Renal cortex interstitium (tissue), 15 donors: ENCODE results near the gene NSUN5. TPM values are rescaled to one million over a fixed set of nuclear protein-coding genes. Genes with fewer than 3 reads are reported as not detected.

ENCODE experiments used
- DNase-seq, 11 donors: peaks; one replicate each; pipeline ENCODE4 v3.0.0-alpha.2; 2013; ENCODE audit warnings: low read depth in 9 of 11, low spot score in 4 of 11; ENCODE audit errors: extremely low read depth in 1 of 11
- long read RNA-seq, 16 experiments: transcript quantifications; one replicate each; lab custom pipeline, GENCODE V29; 2026
- polyA plus RNA-seq, 3 donors: library from polyadenylated mRNA; unstranded; fragments of 120-200 nt; gene quantifications; one replicate each; pipeline ENCODE4 v1.2.1, GENCODE V29; 2013; ENCODE audit not compliant: insufficient read length in 3 of 3

The NSUN5 gene
- 10 to 100 TPM; 14.4 to 19.0 (median 18.6) TPM for polyA plus RNA-seq
- long read RNA-seq, donor 1, transcript NSUN5-204 (10 exons, 1,663 nt), result major isoform, 7 of 7 reads
- long read RNA-seq, donor 1, partial matches to known transcripts, result 0 of 7 reads
- long read RNA-seq, donor 1, other reads (novel, unspliced or antisense), result 0 of 7 reads
- long read RNA-seq, donor 2, partial matches to known transcripts, result 0 of 4 reads
- long read RNA-seq, donor 2, other reads (novel, unspliced or antisense), result 0 of 4 reads
- long read RNA-seq, donor 3, transcript NSUN5-204 (10 exons, 1,663 nt), result major isoform, 6 of 8 reads
- long read RNA-seq, donor 3, partial matches to known transcripts, result 0 of 8 reads
- long read RNA-seq, donor 3, other reads (novel, unspliced or antisense), result 0 of 8 reads
- long read RNA-seq, donor 4, partial matches to known transcripts, result 0 of 6 reads
- long read RNA-seq, donor 4, other reads (novel, unspliced or antisense), result 0 of 6 reads
- long read RNA-seq, donor 5, result 0 reads
- long read RNA-seq, donor 6, partial matches to known transcripts, result 0 of 4 reads
- long read RNA-seq, donor 6, other reads (novel, unspliced or antisense), result 0 of 4 reads
- long read RNA-seq, donor 7, partial matches to known transcripts, result 0 of 3 reads
- long read RNA-seq, donor 7, other reads (novel, unspliced or antisense), result 0 of 3 reads
- long read RNA-seq, donor 8, result 0 reads
- long read RNA-seq, donor 9, transcript NSUN5-204 (10 exons, 1,663 nt), result major isoform, 8 of 9 reads
- long read RNA-seq, donor 9, partial matches to known transcripts, result 0 of 9 reads
- long read RNA-seq, donor 9, other reads (novel, unspliced or antisense), result 0 of 9 reads
- long read RNA-seq, donor 10, partial matches to known transcripts, result 0 of 5 reads
- long read RNA-seq, donor 10, other reads (novel, unspliced or antisense), result 0 of 5 reads
- long read RNA-seq, donor 11, partial matches to known transcripts, result 0 of 4 reads
- long read RNA-seq, donor 11, other reads (novel, unspliced or antisense), result 0 of 4 reads
- long read RNA-seq, donor 12, transcript NSUN5-204 (10 exons, 1,663 nt), result major isoform, 6 of 7 reads
- long read RNA-seq, donor 12, partial matches to known transcripts, result 0 of 7 reads
- long read RNA-seq, donor 12, other reads (novel, unspliced or antisense), result 0 of 7 reads
- long read RNA-seq, donor 13, result 0 reads
- long read RNA-seq, donor 14, transcript NSUN5-204 (10 exons, 1,663 nt), result major isoform, 5 of 6 reads
- long read RNA-seq, donor 14, partial matches to known transcripts, result 0 of 6 reads
- long read RNA-seq, donor 14, other reads (novel, unspliced or antisense), result 0 of 6 reads
- long read RNA-seq, donor 15, partial matches to known transcripts, result 0 of 4 reads
- long read RNA-seq, donor 15, other reads (novel, unspliced or antisense), result 0 of 4 reads
- long read RNA-seq, donor 16, transcript NSUN5-204 (10 exons, 1,663 nt), result major isoform, 6 of 7 reads
- long read RNA-seq, donor 16, partial matches to known transcripts, result 0 of 7 reads
- long read RNA-seq, donor 16, other reads (novel, unspliced or antisense), result 0 of 7 reads

DNA sequence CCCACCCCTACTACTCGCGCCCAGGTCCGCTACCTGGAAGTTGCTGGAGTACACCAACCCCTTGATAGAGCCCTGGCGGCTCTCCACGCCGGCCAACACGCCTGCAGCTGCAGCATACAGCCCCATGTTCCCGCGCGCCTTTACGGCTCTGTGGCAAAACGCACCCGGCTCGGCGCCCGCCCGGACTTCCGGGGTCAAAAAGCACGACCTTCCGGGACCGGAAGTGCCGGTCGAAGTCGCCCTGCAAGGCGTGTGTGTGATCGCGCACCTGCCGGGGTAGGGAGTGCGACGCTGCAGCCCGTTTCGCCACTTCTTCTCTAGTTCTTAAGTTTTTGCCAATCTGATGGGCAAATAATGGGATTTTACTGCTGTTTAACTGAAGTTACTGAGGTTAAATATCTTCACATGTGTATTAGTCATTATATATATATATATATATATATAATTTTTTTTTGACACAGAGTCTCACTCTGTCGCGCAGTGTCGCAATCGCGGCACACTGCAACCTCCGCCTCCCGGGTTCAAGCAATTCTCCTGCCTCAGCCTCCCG lies at the start of gene NSUN5:
Gene NSUN5 (minus strand): TSS at position 162 of the 550 bp plus-strand sequence. CDS start 36 bp downstream, at position 126.
- peak in 10 of 11 donors; percentile 38 to 68 (median 64) for DNase-seq

DNA sequence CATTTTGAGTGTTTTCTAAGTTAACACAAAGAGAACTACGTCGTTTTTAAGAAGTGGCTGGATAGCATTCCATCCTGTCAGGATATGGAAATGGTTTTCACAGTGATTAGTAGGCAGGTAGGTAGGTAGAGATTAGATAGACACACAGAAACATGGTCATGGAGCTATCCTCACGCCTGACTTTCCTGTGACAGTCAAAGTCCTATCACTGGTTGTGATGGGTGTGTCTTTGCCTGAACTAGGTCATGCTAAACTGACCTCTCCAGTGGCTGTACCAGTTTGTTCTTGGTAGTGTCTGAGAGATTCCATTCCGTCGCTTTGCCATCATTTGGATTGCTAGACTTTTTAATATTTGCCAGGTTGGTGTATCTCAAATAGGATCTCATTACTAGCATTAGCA lies 47.5 kb upstream of the NSUN5 start:
- DNase-seq, result no peak

- DNase-seq, result no peak
Observed at GRCh38 chr7:73354821-73355220, 46.2 kb upstream of the NSUN5 start.

DNA sequence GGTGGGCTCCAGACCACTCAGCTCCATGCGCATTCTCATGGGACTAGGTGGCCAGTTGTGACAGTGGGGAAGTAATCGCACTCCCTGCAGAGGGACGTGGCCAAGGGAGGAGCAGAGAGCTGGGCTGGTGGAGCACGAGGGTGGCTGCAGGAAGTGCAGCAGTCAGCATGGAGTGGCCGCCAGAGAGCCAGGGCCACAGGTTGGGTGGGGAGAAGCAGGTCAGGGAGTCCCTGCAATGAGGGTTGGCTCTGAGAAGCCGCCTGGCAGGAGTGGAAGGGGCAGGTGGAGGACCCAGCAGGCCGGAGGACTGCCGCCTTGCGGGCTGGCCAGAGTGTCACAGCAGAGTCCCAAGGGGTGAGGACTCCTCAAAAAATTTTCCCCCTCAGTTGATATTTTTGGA lies 45.6 kb upstream of the NSUN5 start:
- DNase-seq, result no peak

GRCh38 chr7:73353243-73353642 lies 44.6 kb upstream of the NSUN5 start:
- DNase-seq, result no peak

DNA sequence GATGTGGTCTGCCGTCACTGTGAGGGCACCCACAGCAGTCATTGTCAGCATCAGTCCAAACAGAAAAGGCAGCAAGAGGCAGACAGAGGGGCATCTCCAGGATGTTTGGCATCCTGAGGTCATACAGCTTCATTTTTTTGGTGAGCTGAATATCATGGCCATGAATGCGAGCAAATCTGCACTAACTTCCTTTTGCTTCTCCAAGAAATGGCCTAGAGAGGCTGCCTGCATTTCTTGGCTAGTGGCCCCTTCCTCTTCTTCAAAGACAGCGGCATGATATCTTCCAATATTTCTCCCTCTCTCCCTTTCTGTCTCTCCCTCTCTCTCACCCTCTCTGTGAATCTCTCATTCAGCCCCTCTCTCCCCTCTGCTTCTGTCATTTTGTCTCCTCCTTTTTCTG lies 44.2 kb upstream of the NSUN5 start:
- DNase-seq, result no peak

DNA sequence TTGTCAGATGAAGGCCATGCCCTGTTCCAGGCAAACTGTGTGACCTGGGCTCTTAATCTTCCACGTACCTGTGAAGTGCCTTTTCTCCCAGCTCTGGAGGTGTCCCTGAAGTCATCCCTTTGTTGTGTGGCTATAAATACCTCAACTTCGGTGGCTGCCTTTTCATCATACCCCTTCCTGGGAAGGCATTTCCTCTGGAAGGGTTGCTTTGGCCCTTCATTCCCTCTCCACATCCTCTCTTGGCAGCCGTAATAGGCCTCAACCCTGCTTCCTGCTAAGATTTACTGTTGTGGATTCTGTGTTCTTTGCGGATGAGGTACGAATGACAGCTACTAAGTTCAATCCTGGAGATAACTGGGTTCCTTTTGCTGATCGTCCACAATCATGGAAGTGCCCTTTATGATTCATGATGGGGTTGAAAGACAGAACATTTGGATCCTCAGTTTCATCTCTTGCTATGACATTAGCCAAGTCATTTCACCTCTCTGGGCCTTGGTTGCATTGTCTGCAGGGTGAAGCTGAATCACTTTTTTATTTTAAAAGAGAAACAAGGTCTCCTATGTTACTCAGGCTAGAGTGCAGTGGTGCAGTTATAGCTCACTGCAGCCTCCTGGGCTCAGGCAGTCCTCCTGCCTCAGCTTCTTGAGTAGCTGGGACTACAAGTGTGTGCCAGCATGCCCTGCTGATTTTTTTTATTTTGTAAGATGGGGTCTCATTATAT lies 43.0 kb upstream of the NSUN5 start:
- DNase-seq, result no peak

DNA sequence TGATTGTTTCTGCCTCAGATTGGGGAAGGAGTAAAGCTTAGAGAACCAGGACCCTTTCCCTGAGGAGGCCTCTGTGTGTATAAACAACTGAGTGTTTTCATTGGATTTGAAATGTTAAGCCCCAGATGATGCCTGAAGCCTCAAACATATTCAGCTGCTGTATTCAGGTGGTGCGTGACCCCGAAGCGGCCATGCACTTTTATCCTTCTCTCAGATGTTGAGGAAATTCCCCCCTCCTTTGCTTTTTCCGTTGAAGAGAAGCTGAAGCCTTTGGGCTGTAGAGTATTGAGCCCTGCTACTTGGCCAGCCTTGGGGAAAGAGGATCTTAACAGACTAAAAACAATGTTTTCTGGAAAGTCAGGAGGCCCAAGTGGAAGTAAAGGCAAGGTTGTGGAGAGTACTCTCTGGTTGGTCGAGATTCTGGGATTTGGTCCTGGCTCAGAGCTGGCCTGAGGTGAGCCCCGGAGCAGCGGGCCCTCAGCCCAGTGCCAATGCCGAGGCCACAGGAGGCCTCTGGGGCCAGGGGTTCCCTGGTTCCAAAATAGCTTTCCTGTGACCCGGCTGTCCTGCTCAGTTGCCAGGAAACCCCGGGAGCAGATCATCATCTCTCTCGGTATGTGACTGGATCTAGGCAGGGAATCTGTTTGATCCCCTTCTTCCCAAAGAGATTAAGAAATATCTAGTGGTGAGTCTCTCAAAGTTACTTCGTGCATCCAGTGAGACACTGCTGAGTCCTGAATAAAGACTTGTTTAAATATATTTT lies 41.9 kb upstream of the NSUN5 start:
- DNase-seq, result peak in 1 of 11 donors; percentile 37

DNA sequence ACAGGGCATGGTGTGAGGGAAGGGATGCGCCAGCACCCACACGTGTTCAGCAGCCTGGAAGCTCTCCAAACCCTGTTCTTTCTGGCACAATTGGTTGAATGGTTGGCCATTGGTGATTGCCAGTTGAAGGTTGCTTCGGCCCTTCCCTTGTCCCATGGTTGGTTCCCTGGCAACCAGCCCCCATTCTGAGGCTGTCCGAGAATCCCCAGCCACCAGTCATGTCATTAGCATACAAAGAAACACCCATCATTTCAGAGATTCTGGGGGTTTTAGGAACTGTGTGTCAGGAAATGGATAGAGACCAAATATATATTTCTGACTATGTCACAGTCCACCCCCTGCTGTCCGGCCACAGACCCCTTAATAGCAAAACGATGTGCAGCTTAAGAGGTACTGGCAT lies 41.1 kb upstream of the NSUN5 start:
- no peak for DNase-seq

- DNase-seq, result no peak
Observed at GRCh38 chr7:73345951-73346350, 37.3 kb upstream of the NSUN5 start.

DNA sequence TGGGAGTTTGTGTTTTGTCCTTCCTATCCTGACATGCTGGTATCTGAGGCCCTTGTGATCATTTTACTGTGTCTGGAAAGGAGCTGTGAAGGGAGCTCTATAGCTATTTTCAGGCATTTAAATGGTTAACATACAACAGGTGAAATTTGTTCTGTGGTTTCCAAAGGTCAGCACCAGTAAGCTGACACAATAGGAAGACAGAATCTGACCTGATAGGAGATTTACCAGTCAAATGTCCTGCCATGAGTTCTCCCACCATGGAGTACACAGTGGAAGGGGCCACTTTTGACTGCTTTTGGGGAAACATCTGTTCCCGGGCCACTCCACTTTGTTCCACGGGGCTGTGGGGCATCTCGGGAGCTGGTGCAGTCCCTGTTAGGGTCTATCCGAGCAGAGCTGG lies 36.9 kb upstream of the NSUN5 start:
- no peak for DNase-seq

DNA sequence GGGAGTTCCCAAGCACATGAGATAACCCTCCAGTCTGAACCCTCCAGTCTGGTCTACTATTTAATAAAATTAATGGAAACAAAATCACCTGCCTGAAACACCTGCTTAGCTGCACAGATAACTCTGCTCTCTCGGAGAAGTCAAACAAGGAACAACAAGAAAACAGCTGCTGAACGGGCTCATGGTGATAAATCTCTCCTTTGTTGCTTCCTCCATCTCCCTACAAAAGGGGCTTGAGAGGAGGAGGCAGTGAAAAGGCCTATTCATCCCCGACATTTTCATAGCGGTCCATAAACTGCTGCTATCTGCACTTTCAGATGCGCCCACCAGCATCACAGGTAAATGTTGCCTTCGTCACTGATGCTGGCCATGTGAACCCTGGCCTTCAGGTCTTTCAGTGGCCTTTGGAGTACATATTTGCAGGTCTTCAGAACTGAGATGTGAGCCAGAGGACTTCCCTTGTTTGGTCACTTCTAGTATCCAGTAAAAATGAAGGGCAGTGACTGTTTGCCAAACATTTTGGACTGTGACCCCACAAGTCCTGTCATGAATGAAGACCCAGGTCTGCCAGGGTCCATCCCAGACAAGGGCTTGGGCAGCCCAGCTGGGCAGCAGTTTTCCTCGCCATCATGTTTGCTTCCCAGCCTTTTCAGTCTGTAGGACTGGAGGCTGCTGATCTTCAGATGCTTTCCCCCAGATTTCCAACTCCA lies 35.2 kb upstream of the NSUN5 start:
- DNase-seq, result no peak

DNA sequence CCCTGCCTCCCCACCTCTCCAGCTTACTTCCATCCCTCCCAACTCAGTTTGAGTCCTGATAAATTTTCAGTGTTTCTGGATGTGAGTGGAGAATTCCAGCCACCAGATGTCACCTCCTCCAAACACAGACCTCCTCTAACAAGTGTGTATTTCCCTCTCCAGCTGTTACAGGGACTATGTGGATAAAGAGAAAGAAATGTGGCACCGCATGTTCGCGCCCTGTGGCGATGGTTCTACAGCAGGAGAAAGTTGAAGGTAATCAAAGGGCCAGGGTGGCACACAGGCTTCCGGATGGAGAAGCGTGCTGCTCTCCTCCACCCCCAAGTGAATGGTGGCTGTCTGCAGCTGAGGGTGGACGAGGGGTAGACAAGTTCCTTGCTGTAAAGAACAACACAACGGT lies 34.0 kb upstream of the NSUN5 start:
- peak in 7 of 11 donors; percentile 40 to 73 (median 64) for DNase-seq

DNA sequence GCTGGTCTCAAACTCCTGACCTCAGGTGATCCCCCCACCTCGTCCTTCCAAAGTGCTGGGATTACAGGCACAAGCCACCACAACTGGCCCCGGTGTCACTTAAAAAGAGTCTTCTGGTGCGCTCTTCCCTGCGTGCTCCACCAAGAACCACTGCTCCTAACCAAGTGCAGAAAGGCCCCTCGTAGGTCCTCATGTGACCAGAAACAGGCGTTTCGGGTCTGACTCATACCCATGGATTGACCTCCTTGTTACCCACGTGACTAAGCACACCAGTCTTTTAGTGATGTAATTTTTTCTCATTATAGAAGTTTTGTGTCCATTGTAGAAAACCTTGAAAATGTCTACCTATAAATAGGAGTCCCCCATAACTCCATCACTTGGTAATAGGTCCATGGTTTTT lies 33.3 kb upstream of the NSUN5 start:
- DNase-seq, result no peak

DNA sequence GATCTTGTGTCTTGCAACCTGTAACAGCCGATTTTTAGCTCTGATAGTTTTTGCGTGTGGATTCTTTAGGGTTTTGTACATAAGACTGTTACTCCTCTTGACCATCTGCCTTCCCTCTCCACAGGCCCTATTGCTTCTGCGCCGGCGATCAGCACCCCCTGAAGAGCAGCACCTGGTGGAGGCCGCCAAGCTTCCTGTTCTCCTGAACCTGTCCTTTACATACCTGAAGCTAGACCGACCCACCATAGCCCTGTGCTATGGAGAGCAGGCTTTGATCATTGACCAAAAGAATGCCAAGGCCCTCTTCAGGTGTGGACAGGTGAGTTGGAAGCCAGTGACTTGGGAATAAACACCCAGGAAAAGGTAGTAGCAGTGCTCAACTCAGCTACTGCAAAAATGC lies 31.9 kb upstream of the NSUN5 start:
- DNase-seq, result no peak

- no peak for DNase-seq
Observed at GRCh38 chr7:73338321-73338720, 29.7 kb upstream of the NSUN5 start.

DNA sequence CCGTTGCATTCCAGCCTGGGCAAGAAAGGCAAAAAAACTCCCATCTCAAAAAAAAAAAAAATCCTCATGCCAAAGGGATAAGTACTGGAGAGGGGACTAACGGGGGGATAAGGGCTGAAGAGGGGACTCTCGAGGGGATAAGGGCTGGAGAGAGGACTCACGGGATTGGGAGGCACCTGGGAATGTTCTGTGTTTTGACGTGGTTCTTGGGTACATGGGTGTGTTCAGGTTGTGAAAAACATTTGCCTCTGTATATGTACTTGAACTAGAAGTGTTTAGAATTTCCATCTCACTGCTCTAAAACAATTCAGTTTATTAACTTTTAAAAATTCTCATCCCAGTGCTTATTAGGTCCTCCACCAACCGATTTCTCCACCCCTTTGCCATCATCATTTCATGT lies 23.8 kb upstream of the NSUN5 start:
- no peak for DNase-seq
